Stimulated activated CD4-positive, alpha-beta T cell treated with anti-CD3 and anti-CD28 coated beads, Interleukin-15, amount 100 ng/mL, for 24 hours (primary cell): Measurements from ENCODE around the gene FBXO27.
"Not testable (repeated sequence)": the region's sequence is repeated elsewhere in the genome, so short reads cannot be mapped to it uniquely, and the experiment has no call there.

Source experiments
- DNase-seq: peaks from one replicate; pipeline ENCODE4 v3.0.0-alpha.2; 2020

The FBXO27 gene, protein sequence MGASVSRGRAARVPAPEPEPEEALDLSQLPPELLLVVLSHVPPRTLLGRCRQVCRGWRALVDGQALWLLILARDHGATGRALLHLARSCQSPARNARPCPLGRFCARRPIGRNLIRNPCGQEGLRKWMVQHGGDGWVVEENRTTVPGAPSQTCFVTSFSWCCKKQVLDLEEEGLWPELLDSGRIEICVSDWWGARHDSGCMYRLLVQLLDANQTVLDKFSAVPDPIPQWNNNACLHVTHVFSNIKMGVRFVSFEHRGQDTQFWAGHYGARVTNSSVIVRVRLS

DNA sequence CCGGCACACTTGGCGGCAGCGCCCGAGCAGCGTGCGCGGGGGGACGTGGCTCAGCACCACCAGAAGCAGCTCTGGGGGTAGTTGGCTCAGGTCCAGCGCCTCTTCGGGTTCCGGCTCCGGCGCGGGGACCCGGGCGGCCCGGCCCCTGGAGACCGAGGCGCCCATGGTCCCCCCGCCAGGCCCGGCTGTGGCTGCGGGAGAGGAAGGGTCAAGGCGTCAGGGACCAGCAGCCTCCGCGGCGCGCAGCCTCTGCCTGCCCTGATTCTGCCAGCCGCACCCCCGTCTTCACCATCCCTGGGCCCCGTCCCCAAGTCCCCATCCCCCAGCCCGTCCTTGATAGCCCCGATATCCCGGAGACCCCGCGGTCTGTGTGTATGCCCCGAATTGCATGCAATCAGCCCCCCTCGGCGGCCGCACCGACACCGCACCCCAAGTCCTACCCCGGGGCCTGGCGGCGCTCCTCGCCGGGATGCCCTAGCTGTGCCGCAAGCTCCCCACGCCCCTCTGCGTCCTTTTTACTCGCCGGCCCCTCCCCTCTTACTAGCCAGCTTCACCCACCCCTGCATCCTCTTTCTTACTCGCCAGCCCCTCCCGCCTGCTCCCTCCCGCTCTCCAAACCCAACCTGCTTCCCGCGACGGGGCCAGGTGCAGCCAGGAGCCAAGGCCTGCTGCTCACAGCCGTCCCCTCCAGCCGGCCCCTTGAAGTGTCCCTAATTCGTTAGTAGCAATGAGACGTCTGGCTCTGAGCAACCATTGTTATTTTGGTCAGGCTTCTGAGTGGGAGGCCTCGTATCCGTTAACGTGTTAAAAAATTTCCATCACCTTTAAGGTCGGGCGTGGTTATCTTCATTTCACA lies at the start of gene FBXO27:
Gene FBXO27 (minus strand): TSS at position 487 of the 856 bp plus-strand sequence. CDS start 322 bp downstream, at position 165.
- DNase-seq: peak; percentile 16

DNA sequence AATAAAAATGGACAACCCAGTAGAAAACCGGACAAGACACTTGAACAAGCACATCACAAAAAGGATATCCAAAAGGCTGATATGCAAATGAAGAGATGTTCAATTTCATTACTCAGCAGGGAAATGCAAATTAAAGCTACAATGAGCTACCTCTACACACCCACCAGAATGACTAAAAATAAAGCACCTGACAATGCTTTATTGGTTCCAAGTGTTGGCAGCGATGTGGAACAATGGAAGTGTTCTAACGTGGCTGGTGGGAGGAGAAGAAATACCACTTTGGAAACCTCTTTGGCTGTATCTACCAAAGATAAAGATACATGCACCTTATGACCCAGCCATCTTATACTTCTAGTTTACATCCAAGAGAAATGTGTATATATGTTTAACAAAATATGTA lies 48.1 kb upstream of the FBXO27 start:
- DNase-seq: no peak

DNA sequence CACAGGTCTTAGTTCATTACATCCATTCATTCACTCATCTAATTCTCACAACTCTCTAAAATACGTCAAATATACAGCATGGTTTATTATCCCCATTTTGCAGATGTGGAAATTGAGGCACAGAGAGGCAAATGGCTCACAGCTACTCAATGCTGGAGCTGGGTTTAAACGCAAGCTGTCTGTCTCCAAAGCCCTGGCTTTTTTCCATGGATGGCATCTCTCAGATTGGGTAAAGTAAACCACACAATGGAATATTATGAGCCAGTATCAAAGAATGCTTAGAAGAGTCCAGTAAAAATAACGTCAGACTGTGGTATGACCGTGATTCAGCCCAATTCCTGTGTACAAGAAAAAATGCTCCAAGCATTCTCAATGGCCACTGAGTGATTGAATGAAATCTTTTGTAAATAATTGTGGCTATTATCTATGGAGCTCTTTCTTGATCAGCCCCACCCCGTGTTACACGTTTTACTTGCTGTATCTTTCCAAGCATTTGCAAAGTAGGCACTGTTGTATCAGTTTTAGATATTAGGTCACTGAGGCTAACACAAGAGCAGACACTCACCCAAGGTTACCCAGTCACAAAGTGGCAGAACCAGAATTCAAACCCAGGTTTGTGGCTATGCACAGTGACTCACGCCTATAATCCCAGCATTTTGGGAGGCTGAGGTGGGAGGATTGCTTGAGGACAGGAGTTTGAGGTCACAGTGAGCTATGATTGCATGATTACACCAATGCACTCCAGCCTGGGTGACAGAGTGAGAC lies 46.3 kb upstream of the FBXO27 start:
- no peak for DNase-seq

DNA sequence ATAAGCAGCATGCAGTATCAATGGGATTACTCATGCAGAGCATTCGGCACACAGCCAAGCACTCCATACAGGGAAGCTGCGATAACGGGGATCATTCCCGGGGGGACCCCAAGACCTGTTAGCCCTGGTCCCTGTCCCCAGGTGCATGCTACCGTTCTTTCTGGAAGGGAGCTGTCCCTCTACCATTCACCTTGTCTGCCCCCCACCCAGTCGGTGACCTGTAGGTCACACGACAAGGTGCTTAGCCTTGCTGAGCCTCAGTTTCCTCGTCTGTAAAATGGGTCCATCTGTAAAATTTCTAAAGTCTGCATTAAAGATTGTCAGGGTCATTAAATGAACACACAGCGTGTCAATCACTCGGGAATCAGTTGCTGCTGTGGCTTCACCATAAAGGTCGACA lies 45.0 kb upstream of the FBXO27 start:
- DNase-seq: no peak

DNA sequence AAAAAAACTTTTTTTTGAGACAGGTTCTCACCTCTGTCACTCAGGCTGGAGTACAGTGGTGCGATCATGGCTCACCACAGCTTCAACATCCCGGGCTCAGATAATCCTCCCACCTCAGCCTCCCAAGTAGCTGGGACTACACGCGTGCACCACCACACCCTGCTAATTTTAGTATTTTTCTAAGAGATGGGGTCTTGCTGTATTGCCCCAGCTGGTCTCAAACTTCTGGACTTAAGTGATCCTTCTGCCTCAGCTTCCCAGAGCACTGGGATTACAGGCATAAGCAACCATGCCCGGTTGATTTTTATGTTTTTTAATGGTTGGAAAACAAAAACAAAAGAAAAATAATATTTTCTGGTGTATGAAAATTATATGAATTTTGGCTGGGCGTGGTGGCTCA lies 42.6 kb upstream of the FBXO27 start:
- DNase-seq: no peak

DNA sequence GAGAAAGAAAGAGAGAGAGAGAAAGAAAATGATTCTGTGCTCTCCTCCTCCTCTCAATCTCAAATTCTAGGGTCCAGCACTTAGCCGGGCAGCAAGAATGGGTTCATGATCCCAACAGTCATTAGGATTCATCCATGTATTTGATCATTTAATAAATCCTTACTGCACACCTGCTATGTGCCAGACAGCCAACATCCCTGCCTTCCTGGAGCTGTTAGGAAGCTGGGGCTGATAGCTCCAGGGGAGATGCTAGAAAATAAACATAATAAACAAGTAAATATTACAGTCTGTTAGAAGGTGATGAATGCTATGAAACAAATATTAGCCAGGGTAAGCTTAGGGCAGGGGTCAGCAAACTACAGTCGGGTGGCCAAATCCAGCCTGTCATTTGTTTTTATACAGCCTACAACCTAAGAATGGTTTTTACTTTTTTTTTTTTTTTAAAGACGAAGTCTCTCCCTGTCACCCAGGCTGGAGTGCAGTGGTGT lies 41.9 kb upstream of the FBXO27 start:
- no peak for DNase-seq

DNA sequence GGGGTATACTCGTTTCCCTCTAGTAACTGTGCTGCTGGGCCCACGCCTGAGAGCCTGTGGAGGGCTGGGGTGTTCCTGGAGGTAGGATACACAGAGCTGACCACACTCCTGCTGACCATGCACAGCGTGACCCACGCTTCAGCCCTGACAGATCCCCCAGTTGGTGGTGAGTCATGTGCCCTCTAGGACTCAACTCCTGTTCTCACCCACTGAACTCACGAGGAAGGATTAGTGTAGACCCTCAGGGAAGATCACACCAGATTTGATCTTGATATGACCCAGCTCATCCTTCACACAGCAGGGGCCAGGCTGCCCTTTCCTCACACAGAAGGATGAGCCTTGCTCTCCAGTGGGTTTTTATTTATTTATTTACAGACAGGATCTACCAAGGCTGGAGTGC lies 38.5 kb upstream of the FBXO27 start:
- DNase-seq: no peak

DNA sequence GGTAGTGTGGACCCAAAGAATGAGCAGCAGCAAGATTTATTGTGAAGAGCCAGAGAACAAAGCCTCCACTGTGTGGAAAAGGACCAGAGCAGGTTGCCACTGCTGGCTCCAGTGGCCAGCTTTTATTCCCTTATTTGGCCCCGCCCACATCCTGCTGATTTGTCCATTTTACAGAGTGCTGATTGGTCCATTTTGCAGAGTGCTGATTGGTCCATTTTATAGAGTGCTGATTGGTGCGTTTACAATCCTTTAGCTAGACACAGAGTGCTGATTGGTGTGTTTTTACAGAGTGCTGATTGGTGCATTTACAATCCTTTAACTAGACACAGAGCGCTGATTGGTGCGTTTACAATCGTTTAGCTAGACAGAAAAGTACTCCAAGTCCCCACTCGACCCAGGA lies 35.9 kb upstream of the FBXO27 start:
- DNase-seq: not testable (repeated sequence)

DNA sequence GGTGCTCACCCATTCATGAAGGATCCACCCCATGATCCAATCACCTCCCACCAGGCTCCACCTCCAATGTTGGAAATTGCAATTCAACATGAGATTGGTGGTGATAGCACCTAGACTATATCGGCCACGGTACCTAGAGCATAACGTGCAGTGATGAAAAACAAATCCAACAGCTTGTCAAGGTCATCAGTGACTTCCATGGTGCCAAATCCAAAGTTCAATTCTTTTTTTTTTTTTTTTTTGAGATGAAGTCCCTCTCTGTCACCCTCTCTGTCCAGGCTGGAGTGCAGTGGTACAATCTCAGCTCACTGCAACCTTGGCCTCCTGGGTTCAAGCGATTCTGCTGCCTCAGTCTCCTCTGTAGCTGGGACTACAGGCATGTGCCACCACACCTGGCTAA lies 34.8 kb upstream of the FBXO27 start:
- DNase-seq: no peak

DNA sequence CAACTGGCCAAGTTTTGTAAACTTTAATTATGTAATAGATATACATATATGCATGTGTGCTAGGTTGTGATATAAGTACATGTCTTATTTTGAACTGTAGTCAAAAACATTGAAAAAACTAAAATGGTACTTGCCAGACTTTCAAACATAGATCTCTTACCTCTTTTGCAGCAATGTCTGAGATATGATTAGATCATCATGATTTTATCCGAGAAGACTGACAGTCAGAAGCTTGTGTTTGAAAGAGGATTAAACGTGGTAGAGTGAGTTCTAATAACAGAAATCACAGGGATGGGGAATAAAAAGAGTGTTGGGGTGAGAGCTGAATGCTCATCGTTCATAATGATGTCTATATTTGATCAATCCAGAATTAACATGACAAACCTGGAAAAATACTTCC lies 33.6 kb upstream of the FBXO27 start:
- DNase-seq: no peak

DNA sequence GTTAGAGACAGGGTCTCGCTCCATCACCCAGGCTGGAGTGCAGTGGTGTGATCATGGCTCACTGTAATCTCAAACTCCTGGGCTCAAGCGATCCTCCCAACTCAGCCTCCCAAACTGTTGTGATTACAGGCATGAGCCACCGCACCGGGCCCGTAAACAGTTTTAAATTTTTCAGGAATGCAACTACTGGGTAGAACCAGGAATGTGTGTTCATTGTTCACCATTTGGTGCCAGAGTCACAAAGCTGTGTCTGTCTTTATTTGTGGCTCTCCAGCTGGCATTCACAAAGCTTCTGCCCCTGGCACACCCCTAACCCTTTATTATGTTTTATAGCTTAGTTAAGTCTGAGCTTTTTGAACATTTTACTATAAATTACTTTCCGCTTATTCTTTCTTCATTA lies 32.1 kb upstream of the FBXO27 start:
- DNase-seq: no peak

DNA sequence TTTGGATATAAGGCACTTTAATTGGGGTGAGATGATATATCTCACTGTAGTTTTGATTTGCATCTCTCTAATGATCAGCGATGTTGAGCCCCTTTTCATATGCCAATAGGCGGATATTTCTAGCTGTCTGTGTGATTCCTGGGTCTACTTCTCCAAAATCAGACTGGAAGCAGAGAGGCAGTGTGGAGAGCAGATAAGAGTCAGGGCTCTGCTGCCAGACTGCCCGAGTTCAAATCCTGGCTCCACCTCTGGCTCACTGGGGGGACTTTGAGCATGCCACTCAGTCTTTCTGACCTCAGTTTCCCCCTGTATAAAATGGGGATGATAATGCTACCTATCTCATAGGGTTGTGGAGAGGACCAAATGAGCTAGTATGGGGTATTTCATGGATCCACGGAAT lies 27.8 kb upstream of the FBXO27 start:
- DNase-seq: no peak

DNA sequence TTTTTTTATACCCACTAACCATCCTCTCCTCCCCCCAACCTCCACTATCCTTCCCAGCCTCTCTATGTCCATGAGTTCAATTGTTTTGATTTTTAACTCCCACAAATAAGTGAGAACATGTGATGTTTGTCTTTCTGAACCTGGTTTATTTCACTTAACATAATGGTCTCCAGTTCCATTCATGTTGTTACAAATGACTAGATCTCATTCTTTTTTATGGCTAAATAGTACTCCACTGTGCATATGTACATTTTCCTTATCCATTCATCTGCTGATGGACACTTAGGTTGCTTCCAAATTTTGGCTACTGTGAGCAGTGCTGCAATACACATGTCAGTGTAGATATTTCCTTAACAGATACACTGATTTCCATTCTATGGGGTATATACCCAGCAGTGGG lies 27.0 kb upstream of the FBXO27 start:
- DNase-seq: no peak

DNA sequence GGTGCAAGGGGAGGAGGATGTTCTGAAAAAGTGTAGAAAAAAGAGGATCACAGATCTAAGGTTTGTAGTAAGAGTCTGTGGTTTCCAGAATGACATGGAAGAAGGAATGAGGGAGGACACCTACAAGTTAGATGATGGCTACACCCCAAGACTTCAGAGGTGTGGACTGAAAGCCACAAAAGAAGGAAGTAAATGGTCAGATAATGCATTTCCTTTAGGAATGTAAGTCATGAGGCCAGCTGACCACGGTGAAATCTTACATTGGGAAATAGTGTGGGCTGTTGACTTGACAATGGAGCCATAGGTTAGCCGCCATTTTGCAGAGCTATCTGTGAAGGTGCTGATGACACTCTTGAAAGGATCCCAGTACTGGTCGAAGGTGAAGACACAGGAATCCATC lies 25.3 kb upstream of the FBXO27 start:
- DNase-seq: no peak

DNA sequence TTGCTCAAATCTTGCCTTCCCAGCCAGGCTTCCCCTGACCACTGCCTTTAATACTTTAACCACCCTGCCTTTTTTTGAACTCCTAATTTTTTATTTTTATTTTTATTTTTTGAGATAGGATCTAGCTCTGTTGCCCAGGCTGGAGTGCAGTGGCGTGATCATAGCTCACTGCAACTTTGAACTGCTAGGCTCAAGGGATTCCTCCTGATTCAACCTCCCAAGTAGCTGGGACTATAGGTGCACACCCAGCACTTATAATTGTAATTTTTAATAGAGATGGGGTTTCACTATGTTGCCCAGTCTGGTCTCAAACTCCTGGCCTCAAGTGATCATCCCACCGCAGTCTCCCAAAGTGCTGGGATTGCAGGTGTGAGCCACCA lies 21.7 kb upstream of the FBXO27 start:
- DNase-seq: no peak

DNA sequence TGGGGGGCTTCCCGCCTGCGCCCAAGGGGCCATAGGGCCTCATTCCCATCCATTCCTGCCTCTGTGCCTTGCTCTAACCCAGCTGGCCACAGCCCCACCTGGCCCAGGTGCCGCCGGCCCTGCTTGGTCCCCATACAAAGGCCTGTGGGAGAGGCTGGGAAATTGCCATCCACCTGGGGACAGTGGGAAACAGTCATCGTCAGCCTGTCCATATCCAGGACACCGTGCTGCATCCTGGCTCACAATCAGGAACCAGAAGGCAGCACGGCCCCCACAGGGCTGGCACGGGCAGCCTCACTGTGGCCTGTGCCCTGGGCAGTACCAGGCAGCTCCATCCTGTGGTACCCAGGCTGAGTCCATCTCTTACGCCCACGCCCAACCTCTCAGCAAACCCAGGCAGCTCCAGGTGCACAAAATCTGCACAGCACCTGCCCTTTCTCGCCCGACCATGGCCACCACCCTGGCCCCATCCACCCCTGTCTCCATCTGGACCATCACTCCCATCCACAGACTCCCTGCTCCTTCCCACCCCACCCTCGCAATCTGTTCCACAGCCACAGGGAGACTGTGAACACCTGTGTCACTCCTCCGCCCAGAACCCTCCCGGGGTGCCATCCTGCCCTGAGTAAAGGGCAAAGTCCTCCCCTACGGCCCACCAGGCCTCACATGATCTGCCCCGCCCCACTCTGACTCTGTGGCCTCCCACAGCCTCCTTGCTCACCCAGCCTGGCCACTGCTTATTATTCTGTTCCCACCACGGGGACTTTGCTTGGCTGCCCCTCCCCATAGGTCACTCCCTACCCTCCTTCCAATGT lies 21.1 kb upstream of the FBXO27 start:
- no peak for DNase-seq

DNA sequence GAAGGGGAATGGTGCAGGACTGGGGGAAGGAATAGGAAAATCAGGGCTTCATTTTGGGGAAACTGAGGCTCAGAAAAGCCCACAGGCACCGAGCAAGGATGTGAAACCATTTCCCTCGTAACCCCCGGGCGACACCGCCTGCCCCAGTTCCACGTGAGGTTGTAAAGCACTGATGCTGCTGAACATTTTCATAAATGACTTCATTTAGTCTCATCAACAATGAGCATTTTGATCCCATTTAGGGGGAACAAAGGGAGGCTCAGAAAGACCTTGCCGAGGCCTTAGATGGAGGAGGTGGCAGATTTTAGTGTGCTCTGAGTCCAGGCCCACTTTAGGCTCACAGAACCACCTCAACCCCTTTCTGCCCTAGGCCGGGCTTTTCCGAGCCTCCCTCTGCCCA lies 20.5 kb upstream of the FBXO27 start:
- no peak for DNase-seq

DNA sequence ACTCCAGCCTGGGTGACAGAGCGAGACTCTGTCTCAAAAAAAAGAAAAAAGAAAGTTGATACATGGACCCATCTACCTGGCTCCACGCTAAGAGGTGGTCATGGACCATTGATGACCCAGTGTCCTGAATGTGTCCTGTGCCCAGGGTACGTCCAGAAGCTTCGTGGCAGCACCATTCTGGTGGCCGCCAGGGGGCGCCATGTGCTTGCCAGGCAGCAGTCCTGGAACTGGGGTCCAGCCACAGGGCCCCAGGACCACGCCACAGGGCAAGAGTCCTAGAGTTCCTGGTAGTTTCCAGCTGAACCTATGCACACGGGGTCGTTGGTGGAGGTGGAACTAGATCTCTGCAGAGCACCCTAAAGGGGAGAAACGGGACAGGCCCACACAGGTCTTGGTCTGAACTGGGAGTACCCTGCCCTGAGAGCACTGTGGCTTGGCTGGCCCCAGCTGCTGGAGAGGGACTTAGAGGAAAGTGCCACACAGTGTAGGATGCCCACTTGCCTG lies 19.9 kb upstream of the FBXO27 start:
- peak; percentile 78 for DNase-seq

DNA sequence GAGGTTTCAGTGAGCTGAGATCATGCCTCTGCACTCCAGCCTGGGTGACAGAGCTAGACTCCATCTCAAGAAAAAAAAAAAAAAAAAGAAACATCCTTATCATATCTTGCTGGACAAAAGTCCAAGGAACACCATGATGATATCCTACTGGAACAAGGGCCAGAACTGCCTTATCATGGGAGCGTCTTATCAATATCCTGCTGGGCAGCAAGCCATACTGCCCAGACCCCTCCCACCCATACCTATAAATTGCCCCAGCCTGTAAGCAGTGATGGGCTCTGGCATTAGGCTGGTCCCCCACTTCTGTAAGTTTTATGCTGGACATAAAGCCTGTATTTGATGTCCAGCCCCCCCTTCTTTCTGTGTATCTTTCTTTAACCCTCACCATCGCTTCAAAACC lies 14.7 kb upstream of the FBXO27 start:
- no peak for DNase-seq

DNA sequence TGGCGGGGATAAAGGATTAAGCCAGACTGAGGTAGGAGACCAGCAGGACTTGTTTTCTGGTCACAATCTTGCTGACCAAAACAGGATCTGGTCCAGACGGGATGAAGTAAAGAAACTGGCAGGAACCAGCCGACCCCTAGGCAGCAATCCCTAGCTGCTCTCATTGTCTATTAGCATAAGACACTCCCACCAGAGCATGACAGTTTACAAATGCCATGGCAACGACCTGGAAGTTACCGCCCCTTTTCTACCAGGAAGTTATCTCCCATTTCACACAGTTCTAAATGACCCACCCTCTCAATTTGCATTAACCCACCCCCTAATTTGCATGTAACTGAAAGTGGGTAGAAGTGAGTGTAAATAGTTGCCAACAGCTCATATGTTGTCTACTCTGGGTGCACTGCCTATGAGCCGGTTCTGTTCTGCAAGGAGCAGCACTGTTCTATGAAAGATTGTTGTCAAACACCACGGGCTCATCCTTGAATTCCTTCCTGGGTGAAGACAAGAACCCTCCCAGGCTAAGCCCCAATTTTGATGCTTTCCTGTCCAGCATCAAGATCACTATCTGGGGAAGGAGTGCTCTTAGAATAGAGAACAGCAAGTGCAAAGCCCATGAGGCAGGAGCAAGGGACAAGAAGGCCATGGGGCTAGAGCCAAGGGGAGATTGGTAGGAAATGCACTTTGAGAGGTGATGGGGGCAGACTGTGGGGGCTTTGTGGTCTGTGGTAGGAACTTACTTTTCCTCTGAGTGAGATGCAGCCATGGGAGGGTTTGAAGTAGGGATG lies 13.9 kb upstream of the FBXO27 start:
- no peak for DNase-seq

DNA sequence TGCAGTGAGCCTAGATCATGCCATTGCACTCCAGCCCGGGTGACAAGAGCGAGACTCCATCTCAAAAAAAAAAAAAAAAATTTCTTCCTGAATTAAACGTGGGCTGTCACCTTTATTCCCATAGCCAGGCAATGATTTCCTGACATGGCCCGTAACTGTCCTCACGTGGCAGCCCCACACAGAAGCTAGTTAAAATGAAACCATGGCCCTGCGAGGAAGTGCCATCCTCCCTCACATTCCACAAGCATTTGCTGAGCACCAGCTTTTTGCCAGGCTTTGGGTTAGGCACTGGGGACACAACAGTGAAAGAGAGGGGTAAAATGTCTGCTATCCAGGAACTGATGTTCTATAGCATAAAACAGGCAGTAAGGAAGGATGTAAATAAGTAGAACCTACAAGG lies 13.2 kb upstream of the FBXO27 start:
- no peak for DNase-seq

DNA sequence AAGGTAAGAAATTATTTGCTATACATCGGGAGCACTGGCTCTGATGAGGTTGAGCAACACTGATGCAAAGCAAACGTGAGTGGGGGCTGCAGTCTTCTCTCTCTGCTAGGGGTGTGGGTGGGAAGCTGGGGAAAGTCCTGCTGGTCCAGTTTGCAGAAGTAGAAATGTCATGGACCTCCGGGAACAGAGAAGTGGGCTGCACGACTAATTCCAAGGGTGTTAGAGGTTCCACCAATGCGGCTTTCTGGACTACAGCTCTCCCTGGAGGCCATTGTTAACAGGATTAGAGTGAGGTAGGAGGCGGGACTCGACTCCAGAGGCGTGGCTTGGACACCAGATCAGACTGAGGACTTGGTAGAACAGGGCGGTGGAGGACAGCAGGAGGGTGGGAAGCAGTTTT lies 5.7 kb upstream of the FBXO27 start:
- DNase-seq: peak; percentile 30
